HepG2 (cell line): ENCODE data around the gene MRNIP. TPM values are rescaled to one million over a fixed set of nuclear protein-coding genes. Genes with fewer than 3 reads are reported as not detected.

Experiments
- JDP2 ChIP-seq: sonication (generic); formaldehyde crosslinking; IDR thresholded peaks from 2 replicates; pipeline ENCODE4 v1.8.1; 2022; ENCODE audit warnings: missing genetic modification reagents, borderline replicate concordance
- KMT2A ChIP-seq: sonication (generic); formaldehyde crosslinking; IDR thresholded peaks from 2 replicates; pipeline ENCODE4 v1.4.0; 2020; ENCODE audit warnings: missing genetic modification reagents
- TEAD2 ChIP-seq: sonication (generic); formaldehyde crosslinking; IDR thresholded peaks from 2 replicates; pipeline ENCODE4 v1.9.0; 2021; ENCODE audit warnings: missing genetic modification reagents
- ZBTB2 ChIP-seq: sonication (generic); formaldehyde crosslinking; IDR thresholded peaks from 2 replicates; pipeline ENCODE4 v1.8.0; 2022; ENCODE audit warnings: low read depth, missing genetic modification reagents
- ZNF274 ChIP-seq: sonication (generic); formaldehyde crosslinking; IDR thresholded peaks from 2 replicates; pipeline ENCODE4 v1.5.1; 2020; ENCODE audit warnings: mild to moderate bottlenecking, missing genetic modification reagents
- ZNF562 ChIP-seq: sonication (generic); formaldehyde crosslinking; IDR thresholded peaks from 2 replicates; pipeline ENCODE4 v1.8.0; 2022; ENCODE audit warnings: missing genetic modification reagents, borderline replicate concordance
- polyA plus RNA-seq, 8 experiments: library from polyadenylated mRNA; depleted of rRNA in 3 of 8; stranded (reverse) in 7 of 8; unstranded in 1 of 8; fragments of >200 nt; fragmentation: Illumina TruSeq in 4 of 8; extraction: Trizol in 4 of 8; gene quantifications; 2 replicates each; pipeline versions ENCODE4 v1.2.1 to v1.2.3, GENCODE V29; 2011 to 2016; ENCODE audit warnings: low read depth in 4 of 8, missing spikeins in 1 of 8, mixed read lengths in 1 of 8; ENCODE audit not compliant: insufficient read depth in 1 of 8
- total RNA-seq, 5 experiments: library from RNA; depleted of rRNA; stranded (reverse); fragments of >200 nt; fragmentation: Illumina TruSeq; extraction: Trizol; gene quantifications; 2 replicates each; pipeline ENCODE4 v1.2.3, GENCODE V29; 2016; ENCODE audit warnings: low read depth in 1 of 5
- TF ChIP-seq, protein P1 (sequence below): sonication (generic); formaldehyde crosslinking; IDR thresholded peaks from 2 replicates; pipeline ENCODE4 v1.5.1; 2020; ENCODE audit warnings: mild to moderate bottlenecking, missing genetic modification reagents, moderate library complexity
- TF ChIP-seq, protein P2 (sequence below): sonication (generic); formaldehyde crosslinking; IDR thresholded peaks from 2 replicates; pipeline ENCODE4; 2020; ENCODE audit warnings: missing genetic modification reagents, mild to moderate bottlenecking, borderline replicate concordance

Gene MRNIP
- total and polyA plus RNA-seq, 2 of the 13 experiments (the other 11 are each of a cell fraction or from before 2014, with no cell fraction given): 15.5 to 34.1 TPM

- TF ChIP-seq, protein P1, sequence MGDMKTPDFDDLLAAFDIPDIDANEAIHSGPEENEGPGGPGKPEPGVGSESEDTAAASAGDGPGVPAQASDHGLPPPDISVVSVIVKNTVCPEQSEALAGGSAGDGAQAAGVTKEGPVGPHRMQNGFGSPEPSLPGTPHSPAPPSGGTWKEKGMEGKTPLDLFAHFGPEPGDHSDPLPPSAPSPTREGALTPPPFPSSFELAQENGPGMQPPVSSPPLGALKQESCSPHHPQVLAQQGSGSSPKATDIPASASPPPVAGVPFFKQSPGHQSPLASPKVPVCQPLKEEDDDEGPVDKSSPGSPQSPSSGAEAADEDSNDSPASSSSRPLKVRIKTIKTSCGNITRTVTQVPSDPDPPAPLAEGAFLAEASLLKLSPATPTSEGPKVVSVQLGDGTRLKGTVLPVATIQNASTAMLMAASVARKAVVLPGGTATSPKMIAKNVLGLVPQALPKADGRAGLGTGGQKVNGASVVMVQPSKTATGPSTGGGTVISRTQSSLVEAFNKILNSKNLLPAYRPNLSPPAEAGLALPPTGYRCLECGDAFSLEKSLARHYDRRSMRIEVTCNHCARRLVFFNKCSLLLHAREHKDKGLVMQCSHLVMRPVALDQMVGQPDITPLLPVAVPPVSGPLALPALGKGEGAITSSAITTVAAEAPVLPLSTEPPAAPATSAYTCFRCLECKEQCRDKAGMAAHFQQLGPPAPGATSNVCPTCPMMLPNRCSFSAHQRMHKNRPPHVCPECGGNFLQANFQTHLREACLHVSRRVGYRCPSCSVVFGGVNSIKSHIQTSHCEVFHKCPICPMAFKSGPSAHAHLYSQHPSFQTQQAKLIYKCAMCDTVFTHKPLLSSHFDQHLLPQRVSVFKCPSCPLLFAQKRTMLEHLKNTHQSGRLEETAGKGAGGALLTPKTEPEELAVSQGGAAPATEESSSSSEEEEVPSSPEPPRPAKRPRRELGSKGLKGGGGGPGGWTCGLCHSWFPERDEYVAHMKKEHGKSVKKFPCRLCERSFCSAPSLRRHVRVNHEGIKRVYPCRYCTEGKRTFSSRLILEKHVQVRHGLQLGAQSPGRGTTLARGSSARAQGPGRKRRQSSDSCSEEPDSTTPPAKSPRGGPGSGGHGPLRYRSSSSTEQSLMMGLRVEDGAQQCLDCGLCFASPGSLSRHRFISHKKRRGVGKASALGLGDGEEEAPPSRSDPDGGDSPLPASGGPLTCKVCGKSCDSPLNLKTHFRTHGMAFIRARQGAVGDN (CRISPR knock-in tag): peak; percentile 52
- TF ChIP-seq ZBTB2: no peak
- TF ChIP-seq ZNF274 (CRISPR knock-in tag): 0 out of 2 replicates have a peak, but pooled peaks have one; percentile 33
- TF ChIP-seq, protein P2, sequence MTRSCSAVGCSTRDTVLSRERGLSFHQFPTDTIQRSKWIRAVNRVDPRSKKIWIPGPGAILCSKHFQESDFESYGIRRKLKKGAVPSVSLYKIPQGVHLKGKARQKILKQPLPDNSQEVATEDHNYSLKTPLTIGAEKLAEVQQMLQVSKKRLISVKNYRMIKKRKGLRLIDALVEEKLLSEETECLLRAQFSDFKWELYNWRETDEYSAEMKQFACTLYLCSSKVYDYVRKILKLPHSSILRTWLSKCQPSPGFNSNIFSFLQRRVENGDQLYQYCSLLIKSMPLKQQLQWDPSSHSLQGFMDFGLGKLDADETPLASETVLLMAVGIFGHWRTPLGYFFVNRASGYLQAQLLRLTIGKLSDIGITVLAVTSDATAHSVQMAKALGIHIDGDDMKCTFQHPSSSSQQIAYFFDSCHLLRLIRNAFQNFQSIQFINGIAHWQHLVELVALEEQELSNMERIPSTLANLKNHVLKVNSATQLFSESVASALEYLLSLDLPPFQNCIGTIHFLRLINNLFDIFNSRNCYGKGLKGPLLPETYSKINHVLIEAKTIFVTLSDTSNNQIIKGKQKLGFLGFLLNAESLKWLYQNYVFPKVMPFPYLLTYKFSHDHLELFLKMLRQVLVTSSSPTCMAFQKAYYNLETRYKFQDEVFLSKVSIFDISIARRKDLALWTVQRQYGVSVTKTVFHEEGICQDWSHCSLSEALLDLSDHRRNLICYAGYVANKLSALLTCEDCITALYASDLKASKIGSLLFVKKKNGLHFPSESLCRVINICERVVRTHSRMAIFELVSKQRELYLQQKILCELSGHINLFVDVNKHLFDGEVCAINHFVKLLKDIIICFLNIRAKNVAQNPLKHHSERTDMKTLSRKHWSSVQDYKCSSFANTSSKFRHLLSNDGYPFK (CRISPR knock-in tag): no peak
- TF ChIP-seq TEAD2 (CRISPR knock-in tag): no peak
- TF ChIP-seq JDP2 (CRISPR knock-in tag): no peak
- TF ChIP-seq ZNF562 (CRISPR knock-in tag): no peak
- TF ChIP-seq KMT2A (CRISPR knock-in tag): no peak
Observed at GRCh38 chr5:179870403-179870903, 11.8 kb upstream of the MRNIP start (continued).
